GM19455 (cell line): ENCODE data around the gene LCN10.
"Not testable (repeated sequence)": the region's sequence is repeated elsewhere in the genome, so short reads cannot be mapped to it uniquely, and the experiment has no call there.

ENCODE experiments used
- ATAC-seq: cut with Tn5 transposase; IDR thresholded peaks from one replicate; pipeline ENCODE4 v1.9.1; 2021; ENCODE audit not compliant: unreplicated experiment

LCN10 gene

DNA sequence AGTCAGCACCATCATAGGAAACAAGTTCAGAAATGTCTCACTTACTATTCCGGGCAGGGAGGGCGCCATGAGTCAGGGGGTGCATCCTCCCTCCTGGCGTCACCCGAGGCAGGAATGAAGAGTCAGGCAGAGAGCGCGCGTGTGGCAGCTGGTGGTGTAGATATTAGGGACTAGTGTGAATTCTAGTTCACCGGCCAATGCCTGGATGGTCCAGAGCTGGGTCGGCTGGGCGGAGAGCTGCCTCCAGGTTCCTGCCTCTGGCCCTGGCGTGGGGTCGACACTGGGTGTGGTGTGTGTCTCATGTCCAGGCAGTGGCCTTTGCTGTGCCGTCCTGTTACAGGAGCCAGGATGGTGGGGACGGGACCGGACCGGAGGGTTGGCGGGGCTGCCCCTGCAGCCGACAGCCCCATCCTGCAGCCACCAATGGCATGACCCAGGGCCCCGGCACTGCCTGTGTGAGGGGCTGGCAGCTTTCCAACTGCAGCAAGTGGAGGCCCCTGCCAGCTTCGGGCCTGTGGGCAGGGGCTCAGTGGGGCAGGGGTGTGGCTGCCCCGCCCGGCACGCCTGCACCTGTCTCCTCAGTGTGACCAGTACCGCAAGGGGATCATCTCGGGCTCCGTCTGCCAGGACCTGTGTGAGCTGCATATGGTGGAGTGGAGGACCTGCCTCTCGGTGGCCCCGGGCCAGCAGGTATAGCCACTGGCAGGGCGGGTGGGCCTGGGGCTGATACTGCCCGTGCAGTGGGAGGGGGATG lies 21.2 kb downstream of the LCN10 start:
- no peak for ATAC-seq

DNA sequence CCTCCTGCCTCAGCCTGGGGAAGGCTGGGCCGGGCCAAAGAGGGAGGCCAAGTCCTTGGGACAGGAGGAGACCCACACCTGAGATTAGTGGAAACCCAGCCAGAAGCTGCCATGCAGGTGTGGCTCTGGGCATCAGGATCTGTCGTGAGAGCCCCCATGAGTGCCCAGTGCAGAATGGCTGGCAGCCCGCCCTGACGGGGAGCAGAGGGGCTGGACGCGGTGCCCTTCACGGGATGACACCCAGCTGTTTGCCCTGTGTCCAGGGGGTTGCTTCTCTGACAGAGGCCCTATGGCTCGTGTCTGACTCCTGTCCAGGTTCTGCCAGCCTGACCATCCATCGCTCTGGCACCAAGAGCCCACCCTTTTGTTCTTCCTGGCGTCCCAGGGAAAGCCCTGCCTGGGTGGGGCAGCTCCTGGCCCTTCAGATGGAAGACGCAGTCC lies 21.8 kb downstream of the LCN10 start:
- no peak for ATAC-seq

DNA sequence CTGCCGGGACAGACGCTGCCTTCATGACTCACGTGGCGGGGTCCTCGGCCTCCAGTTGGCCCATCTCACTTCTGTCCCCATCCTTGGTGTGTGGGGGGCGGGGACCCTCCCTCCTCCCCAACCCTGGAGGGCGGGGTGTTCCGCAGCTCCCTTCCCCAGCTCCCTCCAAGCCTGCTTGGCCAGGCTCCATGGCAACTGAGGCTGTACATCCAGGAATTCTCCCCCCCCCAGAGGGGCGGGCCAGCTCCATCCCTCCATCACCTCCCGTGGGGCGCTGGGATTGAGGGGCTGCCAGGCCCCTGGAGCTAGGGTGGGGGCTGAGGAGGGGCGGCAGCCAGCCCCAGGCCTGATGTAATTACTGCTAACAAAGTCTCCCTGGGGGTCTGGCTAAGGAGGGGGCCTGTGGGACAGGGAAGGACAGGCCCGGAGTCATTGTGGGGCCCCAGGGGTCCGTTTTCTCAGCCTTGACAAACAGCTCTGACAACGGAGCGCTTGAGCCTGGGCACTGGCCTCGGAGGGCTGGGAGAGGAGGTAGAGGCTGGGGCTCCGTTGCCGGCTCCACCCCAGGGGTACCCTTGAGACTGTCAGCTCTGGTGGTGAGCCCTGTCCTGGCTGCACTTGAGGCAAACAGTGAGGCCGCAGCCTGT lies 22.4 kb downstream of the LCN10 start:
- no peak for ATAC-seq

DNA sequence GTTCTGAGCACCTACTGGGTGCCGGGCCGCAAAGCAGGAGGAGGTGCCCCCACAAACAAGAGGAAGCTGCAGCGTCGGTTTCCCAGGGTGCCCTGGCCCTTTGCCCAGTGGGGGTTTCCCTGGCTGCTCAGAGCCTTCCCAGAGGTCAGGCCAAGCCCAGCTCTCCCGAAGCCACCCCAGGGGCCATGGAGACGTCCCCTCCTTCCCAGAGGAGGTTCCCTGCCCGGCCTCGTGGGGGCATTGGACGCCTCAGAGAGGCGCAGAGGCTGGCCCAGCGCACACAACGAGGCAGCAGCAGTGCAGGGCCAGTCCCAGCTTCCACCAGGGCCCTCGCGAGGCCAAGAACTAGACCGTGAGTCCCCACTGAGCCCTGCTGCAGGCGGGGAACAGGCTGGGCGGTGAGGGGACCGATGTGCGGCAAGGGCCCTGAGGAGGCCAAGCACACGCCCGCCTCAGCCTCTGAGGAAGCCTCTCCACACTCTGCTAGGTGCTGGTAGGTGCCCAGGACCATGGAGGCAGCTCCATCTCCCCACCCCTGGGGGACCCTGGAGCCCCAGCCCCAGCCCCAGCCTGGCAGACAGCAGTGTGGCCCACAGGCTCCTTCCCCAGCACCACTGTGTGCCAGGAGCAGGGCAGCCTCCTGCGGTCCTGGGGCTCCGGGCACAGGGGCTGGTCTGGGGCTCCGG lies 23.4 kb downstream of the LCN10 start:
- ATAC-seq: no peak

DNA sequence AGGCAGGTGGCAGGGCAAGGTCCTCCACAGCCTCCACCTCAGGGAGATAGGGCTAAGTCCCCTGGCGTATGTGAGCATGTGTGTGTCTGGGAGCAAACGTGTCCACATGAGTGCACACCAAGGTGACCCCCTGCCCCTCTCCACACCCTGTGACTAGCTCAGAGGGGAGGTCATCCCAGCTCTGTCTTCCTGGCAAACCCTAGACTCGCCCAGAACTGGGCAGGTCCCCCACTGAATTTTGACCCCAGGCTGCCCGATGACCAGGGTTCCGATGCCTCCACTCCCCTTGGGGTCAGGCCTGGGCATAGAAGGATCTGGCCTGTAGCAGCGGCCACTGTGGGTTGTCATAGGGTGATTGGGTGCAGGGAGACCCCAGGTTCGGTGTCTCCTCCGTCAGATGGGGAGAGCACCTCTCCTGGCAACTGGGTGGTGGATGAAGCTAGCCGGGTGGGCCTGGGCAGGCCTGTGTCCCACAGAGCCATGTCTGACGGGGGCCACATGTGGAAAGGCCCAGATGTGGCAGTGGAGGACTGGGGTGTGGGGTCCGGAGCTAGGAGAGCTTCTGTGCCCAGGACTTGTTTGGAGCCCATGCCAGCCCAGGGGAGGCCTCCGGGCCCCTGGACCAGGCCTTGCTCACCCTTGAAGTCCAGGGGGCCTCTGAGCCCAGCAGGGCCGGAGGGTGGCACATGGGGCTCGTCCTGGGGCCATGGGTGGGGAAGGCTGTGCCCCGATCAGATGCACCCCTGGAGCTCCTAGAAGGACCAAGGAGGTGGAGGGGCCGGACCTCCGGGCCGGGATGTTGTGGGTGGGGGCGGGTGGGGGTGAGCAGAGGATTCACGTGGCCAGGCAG lies 24.2 kb downstream of the LCN10 start:
- ATAC-seq: no peak

DNA sequence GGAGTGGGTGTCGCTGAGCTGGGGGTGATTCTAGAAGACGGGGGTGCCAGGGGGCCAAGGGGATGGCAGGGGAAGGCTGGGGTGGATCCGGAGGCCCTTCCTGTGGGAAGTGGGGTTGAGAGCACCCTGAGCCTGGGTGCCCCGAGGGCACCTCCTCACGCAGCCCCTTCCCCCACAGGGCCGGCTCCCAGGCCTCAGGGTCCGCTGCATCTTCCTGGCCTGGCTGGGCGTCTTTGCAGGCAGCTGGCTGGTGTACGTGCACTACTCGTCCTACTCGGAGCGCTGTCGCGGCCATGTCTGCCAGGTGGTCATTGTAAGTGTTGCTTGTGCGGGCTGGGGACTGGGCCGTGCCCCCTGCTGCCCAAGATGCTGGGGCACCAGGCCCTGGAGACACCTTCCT lies 25.3 kb downstream of the LCN10 start:
- ATAC-seq: no peak

DNA sequence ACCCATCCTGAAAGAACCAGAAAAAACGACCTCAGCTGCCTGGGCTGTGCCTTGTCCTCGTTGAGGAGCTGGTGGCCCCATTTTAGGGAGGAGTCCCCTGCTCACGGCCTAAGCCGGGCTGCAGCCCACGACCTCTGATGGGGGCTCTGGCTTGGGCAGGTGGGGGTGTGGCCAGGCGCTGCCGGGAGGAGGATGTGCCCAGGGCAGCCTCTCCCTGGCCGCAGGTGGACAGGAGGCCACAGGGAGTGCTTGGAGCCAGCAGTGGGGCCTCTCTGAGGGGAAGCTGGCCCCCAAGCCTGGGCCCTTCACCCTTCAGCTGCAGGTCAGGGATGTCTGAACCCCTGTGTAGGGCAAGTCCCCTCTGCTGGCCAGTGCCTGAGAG lies 27.9 kb downstream of the LCN10 start:
- no peak for ATAC-seq

DNA sequence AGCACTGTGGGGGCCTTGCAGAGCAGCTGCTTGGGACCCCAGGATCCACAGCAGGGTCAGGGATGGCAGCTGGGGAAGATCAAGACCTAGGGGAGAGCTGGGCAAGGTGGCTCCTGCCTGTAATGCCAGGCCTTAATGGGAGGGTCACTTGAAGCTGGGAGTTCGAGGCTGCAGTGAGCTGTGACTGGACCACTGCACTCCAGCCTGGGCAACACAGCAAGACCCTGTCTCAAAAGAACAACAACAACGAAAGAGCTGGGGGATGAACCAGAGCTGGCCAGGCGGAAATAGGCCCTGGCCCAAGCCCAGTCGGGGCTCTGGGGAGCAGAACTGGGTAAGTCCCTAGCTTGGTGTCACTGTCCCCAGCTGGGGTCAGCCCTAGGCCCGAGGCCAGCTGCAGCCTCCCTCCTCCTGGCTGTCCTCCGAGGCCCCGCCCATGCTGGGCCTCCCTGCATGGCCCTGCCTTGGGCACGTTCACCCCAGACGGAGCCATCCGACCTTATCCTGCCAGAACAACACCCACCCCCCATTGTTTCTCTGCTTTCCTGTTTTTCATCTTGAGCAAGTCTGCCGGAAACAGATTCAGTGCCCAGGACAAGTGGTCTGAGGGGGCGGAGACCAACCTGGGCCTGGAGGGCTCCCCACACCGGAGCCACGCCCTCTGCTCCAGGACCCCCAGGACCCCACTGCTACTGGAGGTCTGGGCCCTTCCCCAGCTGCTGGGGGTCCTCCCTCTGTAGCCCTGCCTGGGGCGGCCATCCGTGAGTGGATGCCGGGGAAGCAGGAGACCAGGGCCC lies 28.4 kb downstream of the LCN10 start:
- ATAC-seq: no peak

DNA sequence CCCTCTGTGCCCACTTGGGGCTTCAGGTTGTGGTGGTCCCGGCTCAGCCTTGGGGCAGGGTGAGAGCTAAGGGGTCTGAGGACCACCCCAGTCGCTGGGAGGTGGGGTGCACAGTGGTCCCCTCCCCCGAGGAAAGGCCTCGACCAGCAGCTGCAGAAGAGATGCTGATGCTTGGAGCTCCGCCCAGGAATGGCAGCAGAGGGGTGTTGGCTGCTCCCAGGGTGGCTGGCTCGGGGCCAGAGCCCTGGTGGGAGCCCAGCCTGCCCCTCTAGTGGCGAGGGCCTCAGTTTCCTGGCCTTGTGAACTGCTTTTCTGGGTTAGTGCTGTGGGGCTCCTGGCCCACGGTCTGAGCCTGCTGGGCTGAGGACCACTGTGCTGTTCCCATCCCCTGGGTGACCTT lies 29.2 kb downstream of the LCN10 start:
- ATAC-seq: no peak

DNA sequence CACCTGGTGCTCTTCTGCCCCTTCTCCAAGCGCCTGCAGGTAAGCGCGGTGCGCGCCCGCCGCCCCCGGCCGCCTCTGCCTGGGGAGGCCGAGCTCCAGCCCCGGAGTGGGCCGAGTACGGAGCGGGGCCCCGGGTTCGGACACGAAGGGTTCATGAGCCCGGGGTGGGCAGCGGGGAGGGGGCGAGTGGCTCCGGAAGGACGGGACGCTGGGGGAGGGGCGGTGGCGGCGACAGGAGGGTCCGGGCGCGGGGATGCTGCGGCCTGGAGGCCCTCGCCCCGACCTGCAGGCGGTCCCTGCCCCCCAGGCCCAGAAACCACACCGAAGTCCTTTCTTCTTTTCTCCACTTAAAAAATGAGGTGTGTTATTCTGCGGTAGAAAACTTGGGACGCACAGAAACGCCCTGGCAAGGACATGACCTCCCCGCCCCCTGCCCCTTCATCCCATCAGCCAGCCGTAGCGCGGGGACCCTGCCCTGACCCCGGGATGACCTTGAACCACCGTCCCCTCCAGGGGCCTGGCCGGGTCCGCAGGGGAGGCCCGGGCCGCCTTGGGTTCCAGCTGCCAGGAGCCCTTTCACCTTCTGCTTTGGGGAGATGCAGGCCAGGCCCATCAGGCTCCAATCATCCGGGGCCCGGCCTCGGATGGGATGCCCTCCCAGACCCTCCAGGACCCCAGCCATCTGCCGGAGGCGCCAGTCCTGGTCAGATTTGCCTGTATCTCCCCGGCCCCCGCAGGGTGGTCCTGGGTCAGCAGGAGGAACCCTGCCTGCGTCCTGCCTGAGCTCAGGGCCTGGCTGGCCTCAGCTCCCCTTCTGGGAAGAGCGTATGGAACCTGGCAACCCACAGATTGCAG lies 29.8 kb downstream of the LCN10 start:
- ATAC-seq: no peak

DNA sequence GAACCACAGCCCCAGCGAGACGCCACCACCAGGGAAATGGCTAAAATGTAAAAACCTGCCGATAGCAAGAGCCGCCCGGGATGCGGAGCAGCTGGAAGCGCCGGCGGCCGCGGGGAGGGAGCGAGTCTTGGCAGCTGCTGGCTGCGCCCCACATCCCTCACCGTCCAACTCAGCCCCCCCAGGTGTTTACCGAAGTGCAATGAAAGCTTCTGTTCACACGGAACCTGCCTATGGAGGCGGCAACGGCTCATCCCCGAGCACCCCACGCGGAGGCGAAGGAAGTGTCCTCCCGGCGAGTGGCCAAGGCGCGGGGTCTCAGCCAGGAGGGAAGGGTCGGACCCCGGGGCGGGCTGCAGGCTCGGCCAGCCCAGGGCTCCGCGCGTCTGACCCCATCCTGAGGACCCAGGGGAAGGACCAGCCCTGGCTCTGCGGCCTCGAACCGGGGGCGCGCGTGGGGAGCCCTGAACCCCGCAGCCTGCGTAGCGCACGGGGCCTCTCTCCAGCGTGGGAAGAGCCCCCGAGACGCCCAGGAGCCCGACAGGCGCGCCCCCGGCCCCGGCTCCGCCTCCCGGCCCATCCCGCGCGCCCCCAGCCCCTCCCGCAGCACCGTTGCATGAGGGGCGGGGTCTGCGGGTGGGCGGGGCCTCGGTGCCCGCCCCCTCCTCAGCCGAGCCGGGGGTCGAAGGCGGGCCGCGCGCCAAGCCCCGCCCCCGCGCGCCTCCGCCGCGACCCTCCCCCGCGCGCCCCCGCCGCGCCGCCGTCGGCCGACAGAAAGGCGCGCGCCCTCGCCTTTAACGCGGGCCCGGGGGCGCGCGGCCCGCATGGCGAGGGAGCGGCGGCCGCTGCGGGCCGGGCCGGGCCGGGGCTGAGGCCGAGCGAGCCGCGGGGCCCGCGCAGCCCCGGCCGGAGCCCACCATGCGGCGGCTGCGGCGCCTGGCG lies 30.7 kb downstream of the LCN10 start, which contains the start of gene DIPK1B:
DIPK1B (plus strand) TSS at position 822 of the 939 bp plus-strand sequence; CDS start at position 916, 94 bp downstream.
- no peak for ATAC-seq

DNA sequence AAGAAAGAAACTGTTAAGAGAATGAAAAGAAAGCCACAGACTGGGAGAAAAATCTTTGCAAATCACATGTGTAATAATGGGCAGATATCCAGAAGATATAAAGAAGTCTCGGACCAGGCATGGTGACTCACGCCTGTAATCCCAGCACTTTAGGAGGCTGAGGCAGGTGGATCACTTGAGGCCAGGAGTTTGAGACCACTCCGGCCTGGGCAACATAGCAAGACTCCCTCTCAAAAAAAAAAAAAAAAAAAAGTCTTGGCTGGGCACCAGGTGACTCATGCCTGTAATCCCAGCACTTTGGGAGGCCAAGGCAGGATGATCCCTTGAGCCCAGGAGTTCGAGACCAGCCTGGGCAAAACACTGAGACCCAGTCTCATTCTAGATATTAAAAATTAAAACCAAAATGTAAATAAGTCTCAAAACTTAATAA lies 31.5 kb downstream of the LCN10 start:
- not testable (repeated sequence) for ATAC-seq

DNA sequence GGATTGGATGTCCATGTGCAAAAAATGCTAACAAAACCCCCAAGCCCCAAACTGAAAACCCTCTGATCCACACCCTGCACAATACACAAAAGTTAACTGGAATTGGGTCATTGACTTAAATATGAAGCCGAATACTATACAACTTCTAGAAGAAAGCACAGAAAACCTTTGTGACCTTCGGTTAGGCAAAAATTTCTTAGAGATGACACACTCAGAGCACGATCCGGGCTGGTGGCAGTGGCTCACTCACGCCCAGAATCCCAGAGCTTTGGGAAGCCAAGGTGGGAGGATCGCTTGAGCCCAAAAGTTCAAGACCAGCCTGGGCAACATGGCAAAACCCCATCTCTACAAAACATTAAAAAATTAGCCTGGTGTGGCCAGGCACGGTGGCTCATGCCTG lies 32.2 kb downstream of the LCN10 start:
- ATAC-seq: no peak

DNA sequence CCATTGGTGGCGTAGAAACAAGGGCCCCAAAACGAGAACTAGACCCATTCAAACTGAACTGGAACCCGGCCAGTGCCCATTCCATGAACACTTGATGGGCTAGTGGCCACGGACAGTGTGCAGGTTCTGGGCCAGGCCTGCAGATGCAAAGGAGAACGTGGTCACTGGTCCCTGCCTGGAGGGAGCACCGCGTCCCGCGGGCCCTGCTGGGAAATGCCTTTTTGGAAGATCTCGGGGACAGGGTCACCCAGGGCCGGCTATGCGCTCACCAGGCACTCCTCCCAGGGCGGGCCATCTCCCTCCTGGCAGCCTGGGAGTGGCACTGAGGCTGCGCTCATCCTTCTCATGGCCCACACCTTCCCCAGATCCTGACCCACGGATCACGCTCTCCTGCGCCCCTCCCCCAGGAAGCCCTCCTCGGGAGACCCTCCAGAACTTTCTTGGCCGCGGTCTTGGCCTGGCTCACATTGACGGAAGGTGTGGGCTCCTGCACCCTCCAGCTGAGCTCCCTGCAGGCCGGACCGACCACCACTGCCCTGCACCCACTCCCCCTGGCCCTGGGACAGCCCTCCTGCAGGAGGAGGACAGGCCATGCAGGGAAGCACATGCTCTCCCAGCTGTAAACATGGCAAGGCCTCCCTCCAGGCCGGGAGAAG lies 33.2 kb downstream of the LCN10 start:
- ATAC-seq: no peak

DNA sequence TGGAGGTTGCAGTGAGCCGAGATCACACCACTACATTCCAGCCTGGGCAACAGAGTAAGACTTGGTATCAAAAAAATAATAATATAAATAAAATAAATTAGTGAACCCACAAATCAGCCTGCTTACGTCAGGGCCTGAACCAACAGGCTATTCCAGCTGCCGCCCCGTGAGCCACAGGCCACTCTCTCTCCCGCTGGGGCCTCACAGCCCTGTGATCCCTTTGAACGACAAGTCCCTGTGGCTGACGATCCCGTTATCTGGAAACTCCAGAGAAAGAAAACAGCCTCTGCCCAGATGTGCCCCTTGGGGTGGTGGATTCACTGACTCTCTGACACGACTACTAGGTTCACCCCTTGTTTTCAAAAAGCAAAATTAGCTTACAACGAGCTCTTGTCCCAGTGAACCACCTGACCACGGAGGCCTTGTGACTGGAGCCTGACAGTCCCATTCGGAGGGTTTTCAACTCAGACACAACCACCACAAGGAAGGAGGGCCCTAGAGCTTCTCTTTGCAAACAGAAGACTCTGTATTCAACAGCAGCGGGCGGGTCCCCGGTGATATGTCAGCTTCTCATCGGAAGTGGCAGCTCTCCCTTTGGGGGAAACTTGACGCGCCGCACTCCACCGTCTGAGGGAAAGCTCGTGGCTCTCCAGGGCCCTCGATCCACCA lies 34.8 kb downstream of the LCN10 start:
- no peak for ATAC-seq

DNA sequence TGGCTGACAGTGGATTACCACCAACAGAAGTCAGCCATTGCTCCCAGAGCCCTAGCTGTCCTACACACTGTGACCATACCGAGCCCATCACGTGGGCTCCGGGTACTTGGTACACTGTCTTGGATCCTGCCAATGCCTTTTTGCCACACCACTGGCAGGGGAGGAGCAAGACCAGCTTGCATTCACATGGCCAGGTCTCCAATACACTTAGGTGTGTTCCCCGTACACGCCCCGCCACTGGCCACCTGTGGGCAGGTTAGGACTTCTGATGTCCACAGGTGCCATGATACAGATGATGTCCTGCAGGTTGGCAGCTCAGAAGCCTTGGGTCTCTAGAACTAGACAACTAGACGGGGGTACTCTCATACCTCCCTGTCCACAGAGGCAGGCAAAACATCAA lies 35.7 kb downstream of the LCN10 start:
- ATAC-seq: no peak

DNA sequence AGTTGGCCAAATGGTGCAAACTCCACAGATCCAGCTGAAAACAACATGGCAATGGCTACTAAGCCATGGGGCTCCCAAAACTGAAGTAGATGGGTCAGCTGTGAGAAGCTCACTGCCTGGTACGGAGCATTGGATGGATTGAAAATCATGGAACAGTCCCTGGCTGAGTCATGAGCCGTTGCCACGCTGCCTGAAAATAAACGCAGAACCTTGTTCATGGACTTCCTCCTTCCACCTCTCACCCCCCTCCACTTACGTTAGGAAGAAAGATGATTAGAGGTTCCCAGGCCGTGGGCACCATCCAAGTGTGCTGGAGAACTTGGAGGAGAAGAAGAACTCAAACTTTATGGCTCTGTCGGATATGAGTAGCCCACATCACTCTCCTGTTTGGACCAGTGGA lies 37.2 kb downstream of the LCN10 start:
- no peak for ATAC-seq
